DMS53 treated with DMSO at 0.1 percent for 48 hours (cell line): ENCODE results near the gene PDCD7.
"Not testable (repeated sequence)": the region's sequence is repeated elsewhere in the genome, so short reads cannot be mapped to it uniquely, and the experiment has no call there.

Experiments used
- DNase-seq: peaks from one replicate; lab custom pipeline; 2025; ENCODE audit not compliant: unreplicated experiment; lab: John Stamatoyannopoulos, UW

The PDCD7 gene, protein sequence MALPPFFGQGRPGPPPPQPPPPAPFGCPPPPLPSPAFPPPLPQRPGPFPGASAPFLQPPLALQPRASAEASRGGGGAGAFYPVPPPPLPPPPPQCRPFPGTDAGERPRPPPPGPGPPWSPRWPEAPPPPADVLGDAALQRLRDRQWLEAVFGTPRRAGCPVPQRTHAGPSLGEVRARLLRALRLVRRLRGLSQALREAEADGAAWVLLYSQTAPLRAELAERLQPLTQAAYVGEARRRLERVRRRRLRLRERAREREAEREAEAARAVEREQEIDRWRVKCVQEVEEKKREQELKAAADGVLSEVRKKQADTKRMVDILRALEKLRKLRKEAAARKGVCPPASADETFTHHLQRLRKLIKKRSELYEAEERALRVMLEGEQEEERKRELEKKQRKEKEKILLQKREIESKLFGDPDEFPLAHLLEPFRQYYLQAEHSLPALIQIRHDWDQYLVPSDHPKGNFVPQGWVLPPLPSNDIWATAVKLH

DNA sequence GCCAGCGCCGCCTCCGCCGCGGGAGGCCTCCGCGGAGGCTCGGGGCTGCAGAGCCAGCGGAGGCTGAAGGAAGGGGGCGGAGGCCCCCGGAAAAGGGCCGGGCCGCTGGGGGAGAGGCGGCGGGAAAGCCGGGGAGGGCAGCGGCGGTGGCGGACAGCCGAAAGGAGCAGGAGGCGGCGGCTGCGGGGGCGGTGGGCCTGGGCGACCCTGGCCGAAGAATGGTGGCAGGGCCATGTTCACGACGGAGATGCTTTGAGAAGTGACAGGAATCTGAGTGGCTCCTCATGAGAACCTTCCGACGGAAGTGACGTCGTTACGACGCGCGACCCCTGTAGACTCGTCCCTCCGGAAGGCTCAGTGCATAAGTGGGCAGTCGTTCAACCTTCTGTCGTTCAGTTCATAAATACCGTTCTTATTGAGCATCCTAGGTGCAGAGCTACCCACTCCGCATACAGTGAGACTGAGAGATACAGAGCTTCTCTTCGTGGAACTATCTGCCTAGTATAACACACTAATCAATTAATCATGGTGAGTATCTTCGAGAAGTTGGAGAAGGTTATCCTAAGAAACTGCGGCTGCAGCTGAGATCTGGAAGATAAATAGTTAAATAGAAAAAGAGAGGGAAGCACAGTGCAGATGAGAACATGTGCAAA is at the start of gene PDCD7:
PDCD7 (minus strand) TSS at position 261 of the 653 bp plus-strand sequence; CDS start at position 234, 27 bp downstream.
- DNase-seq, result peak; percentile 68

DNA sequence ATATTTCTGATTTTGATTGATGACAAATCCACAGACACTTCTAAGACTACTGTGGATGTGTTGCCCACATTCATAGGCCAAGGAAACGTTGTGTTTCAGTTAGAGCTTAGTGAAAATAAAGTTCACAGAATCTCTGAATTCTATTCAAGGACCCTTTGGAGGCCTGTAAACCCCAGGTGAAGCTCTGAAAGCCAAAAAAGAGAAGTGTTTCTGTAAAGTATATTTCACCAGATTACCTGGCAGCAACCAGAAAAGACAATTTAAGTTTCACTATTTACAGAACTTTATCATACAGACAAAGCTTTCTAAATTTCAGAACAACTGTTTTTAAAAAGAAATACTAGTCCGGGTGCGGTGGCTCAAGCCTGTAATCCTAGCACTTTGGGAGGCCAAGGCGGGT is 48.9 kb upstream of the PDCD7 start:
- DNase-seq, result no peak

DNA sequence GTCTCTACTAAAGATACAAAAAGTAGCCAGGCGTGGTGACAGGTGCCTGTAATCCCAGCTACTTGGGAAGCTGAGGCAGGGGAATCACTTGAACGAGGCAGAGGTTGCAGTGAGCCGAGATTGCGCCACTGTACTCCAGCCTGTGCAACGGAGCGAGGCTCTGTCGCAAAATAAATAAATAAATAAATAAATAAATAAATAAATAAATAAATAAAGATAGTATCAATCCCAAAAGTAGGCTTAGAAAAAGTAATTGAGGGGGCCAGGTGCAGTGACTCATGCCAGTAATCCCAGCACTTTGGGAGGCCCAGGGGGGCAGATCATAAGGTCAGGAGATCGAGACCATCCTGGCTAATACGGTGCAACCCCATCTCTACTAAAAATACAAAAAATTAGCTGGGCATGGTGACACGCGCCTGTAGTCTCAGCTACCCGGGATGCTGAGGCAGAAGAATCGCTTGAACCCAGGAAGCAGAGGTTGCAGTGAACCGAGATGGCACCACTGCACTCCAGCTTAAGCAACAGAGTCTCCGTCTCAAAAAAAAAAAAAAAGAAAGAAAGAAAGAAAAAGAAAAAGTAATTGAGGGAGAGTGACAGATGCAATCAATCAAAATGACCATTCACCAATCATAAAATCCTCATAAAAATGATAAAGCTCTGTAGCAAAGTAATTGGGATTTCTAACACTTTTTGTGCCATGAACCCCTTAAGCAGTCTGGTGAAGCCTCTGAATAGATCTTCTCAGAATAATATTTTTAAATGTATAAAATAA is 48.2 kb upstream of the PDCD7 start:
- DNase-seq, result not testable (repeated sequence)

DNA sequence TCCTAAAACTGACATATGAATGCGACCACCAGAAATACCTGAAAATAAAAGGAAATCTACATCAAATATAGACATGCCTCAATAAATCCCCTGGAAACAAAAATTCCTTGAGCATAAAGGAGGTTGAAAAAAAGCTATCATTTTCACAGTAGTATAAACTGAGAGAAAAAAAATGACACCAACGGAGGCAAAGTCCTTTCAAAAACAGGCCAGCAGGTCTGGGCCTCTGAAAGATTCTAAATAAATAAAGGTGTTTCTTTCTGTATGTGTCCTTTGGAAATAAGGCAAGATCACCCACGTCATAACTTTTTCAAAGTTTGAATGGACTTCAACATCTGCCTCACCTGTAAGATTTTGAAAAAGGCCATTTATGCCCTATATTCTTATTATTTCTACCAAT is 46.6 kb upstream of the PDCD7 start:
- DNase-seq, result no peak

DNA sequence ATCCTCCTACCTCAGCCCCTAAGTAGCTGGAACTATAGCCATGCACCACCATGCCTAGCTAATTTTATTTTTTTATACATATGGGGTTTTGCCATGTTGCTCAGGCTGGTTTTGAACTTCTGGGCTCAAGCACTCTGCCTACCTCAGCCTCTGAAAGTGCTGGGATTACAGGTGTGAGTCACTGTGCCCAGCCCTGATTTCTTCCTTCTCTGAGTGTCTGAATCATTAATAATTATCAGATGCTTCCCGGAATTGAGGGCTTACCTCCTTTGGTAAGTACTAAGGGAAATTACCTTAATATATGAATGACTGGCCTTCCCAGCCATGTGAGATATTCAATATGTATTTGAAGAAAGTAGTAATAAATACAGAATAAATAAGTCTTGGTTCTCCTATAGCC is 44.3 kb upstream of the PDCD7 start:
- no peak for DNase-seq

DNA sequence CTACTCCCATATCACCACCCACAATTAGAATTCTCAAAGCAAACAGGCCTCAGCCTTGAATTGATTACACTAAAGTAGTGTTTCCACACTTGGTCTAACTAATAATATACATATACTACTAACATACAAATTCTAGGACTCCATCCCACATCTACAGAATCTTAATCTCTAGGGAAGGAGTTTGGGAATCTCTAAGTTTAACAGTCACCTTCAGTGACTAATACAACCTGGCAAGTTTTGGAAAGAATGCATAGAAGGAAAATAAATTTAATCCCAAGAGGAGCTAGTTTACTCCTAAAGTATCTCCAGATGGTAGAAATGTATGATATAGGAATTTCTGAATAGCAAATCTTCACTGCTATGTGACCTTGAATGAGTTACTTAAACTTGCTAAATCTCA is 42.4 kb upstream of the PDCD7 start:
- DNase-seq, result no peak

DNA sequence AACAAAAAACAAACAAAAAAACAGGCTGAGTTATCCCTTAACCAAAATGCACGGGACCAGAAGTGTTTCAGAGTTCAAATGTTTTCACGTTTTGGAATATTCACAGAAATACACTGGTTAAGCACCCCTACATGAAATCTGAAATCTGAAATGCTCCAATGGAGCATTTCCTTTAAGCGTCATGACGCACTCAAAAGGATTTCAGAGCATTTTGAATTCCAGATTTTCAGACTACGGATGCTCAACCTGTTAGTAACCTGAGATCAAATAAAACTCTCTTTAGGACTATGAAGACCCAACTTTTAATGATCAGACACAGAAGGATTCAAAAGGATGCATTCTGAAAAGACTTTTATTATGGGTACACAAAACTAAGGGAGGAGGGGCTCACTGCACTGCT is 41.9 kb upstream of the PDCD7 start:
- no peak for DNase-seq

DNA sequence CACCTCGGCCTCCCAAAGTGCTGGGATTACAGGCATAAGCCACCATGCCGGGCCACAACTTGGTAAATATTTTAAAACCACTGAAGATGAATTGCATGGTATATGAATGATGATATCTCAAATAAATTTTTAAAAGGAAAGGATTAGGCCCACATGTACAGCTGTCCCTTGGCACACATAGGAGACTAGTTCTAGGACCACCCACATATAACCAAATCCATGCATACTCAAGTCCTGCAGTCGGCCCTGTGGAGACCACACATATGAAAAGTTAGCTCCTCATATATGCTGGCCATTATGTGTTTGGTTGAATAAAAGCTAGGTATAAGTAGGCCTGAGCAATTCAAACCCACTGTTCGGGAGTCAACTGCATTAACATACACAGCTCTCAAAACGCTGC is 40.9 kb upstream of the PDCD7 start:
- DNase-seq, result no peak

DNA sequence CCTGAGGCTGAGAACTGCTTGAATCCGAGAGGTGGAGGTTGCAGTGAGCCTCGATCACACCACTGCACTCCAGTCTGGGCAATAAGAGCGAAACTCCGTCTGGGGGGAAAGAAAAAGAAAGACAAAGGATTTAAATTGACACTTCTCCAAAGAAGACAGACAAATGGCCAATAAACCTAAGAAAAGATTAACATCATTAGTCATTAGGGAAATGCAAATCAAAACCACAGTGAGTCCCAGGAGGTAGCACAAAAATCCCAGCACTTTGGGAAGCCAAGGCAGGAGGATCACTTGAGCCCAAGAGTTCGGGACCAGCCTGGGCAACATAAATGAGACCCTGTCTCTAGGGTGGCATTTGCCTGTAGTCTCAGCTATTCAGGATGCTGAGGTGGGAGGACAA is 38.9 kb upstream of the PDCD7 start:
- DNase-seq, result no peak

DNA sequence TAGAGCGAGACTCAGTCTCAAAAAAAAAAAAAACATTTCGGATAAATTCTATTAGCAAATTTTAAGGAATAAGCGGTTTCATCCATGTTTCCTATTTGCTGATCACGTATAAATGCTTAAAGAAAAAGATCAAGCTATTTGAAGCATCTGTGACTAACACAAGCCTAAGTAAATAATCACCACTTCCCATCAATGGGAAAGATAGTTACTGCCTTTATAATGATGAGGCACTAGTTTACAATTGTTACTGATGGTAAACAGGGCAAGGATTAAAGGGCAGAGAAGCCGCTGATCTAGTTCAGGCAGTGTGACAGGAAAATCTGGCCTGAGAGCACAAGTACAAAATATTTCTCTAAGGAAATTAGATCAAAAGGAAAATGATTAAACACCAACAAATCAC is 37.8 kb upstream of the PDCD7 start:
- DNase-seq, result peak; percentile 34

DNA sequence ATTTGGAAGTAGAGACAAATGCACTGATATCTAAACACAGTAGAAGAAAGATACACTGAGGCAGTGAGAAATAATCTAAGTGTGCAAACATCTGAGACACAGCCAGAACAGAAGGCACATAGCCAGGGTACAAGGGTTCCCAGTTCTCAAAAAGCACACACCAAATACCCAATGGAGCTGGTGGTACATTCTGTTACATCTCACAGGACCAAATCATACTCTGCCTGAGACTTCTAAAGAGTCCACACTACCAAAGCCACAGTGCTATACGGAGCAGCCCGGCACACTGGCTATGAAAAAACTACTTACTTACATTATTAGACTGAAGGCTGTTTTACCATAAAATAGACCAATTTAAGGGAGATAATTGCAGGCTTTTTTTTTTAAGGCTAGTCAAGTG is 32.3 kb upstream of the PDCD7 start:
- no peak for DNase-seq

DNA sequence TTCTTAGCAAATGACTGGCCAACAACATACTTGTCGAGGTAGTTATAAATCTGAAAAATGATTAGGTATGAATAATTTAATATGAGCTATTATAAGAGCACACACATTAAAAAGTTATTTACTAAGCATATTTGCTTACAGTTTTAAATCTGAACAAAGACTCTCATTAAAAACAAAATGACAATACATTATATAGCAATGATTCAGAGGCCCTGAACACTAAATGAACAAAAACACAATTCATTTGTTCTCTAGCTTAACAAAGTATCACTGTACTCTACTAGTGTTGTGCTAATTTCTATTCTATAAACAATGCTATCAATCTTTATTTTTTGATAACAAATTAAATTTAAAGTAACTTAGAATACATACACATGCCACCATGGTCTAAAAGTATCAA is 30.5 kb upstream of the PDCD7 start:
- DNase-seq, result no peak

DNA sequence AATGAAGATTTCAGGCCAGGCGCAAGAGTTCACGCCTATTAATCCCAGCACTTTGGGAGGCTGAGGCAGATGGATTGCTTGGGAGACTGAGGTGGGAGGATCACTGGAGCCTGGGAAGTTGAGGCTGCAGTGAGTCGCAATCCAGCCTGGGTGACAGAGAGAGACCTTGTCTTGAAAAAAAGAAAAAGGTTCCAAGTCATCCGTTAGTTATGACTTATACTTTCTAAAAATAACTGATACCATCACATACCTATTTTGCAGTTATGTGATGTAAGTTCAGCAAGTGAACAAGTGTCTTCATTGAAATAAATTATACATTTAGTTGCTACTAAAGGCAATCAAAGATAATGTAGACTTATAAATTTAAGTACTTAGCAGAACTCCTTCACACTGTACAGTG is 29.4 kb upstream of the PDCD7 start:
- DNase-seq, result no peak

DNA sequence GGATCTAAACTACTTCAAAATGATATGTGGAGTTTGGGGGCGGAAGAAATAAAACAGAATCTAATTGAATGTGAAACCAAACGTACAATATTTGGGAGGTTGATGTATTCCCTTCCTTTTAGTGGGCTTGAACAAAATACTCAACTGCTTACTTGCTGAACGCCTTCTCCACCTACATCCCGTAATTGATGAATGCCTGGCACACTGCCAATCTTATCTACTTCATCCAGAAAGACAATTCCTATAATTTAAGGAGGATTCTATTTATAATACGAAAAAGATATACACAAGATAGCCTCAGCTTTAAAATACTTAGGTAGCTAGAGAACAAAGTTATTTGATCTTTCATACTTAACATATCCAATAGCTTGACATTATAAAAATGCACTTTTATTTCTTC is 23.1 kb upstream of the PDCD7 start:
- no peak for DNase-seq

DNA sequence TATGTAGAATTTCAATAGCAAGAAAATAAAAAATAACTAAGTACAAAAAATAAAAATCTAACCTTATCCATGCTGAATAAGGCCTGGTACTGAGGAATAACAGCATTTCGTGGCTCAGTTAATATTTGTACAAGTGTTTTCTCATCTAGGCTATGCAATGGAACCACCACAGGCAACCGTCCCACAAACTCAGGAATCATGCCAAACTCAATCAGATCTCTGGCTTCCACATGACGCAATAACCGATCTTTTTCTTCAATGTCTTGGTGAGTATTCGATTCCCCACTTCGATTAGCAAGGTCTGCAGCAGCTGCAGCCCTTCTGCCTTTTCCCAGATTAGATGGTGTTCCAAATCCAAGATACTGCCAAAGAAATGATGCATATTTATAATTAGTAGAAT is 21.1 kb upstream of the PDCD7 start:
- no peak for DNase-seq

DNA sequence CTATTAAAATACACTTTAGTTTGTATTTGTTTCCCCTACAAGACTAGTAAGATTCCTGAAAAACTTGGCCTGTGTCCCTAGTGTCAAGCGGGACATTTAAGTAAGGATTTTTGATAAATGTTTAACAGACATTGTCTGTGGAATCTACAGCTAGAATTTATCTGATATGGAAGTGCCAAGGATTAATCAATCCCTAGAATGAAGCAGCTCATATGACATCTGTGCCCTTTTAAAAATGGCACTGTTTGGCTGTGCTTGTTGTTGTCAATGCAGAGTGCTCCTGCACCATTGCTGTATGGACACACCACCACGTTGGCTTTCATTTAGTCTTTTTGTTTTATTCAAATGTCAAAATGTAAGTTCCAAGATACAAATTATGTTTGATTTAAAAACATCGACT is 14.3 kb upstream of the PDCD7 start:
- DNase-seq, result no peak

DNA sequence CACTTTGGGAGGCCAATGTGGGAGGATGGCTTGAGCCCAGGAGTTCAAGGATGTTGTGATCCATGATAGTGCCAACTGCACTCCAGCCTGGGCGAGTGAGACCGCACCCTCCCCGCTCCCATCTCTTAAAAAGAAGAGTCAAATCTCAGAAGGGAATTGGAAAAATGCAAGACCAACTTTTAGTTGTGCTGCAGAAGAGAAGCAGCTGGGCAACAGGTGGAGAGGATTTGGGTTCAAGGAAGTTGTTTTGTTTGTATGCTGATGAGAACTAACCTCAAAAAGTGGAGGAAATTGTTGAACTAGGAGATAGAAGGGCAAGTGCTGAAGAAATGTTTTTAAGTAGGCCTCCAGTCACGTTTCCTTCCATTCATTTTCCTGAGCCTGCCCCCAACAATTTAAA is 12.8 kb upstream of the PDCD7 start:
- no peak for DNase-seq

DNA sequence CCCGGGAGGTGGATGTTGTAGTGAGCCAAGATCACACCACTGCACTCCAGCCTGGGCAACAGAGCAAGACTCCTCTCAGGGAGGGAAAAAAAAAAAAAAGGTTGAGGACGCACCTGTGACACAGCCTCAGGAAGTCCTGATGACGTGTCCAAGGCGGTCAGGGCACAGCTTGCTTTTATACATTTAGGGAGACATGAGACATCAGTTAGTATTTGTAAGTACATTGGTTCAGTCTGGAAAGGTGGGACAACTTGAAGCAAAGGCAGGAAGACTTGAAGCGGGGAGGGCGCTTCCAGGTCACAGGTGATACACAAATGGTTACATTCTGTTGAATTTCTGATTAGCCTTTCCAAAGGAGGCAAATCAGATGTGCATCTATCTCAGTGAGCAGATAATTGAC is 5.0 kb upstream of the PDCD7 start:
- DNase-seq, result not testable (repeated sequence)

DNA sequence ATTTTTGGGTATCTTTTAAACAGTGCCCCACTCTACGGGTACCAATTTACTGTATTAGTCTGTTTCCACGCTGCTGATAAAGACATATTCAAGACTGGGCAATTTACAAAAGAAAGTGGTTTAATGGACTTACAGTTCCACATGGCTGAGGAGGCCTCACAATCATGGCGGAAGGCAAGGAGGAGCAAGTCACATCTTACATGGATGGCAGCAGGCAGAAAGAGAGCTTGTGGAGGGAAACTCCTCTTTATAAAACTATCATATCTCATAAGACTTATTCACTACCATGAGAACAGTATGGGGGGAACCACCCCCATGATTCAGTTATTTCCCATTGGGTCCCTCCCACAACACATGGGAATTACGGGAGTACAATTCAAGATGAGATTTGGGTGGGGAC is 4.3 kb upstream of the PDCD7 start:
- not testable (repeated sequence) for DNase-seq

DNA sequence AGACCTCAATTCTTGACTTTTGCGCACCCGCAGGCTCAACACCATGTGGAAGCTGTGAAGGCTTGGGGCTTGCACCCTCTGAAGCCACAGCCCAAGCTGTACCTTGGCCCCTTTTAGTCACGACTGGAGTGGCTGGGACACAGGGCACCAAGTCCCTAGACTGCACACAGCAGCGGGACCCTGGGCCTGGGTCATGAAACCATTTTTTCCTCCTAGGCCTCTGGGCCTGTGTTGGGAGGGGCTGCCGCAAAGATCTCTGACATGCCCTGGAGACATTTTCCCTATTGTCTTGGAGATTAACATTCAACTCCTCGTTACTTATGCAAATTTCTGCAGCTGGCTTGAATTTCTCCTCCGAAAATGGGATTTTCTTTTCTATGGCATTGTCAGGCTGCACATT is 3.5 kb upstream of the PDCD7 start:
- not testable (repeated sequence) for DNase-seq

DNA sequence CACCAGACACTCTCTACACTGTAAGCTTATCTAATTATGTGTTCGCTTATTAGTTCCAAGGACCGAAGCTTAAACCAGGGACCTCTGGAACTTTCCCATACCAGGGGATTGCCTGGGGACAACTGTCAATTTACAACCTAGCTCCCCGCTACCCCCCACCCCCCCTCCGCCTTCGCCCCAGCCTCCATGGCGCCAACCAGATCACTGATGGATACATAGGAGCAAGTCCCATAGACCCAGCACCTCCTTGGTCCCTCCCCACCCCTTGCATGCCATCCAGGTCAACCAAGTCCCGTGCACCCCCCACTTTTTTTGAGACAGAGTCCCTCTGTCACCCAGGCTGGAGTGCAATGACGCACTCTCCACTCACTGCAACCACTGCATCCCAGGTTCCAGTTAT is 930 bp upstream of the PDCD7 start:
- DNase-seq, result no peak
